GM12878 (cell line): Measurements from ENCODE around the gene LGI1. TPM values are rescaled to one million over a fixed set of nuclear protein-coding genes. Genes with fewer than 3 reads are reported as not detected.

Source experiments
- ATAC-seq: fragments of 200-7000 bp; cut with Tn5 transposase; 3 replicates; pipeline ENCODE4 v1.9.1; 2020; ENCODE audit warnings: mild to moderate bottlenecking, moderate library complexity
- BruUV-seq: library from RNA; stranded (reverse); fragments of 400-500 nt; replicated peaks from 2 replicates; lab custom pipeline; 2021; lab: Mats Ljungman, UMichigan
- CTCF ChIA-PET: fragments of 300-600 bp; sonication (Branson Sonifier 250); formaldehyde crosslinking; extraction: SDS; loops from one replicate; lab custom pipeline; 2021; ENCODE audit warnings: inconsistent platforms; lab: Yijun Ruan, JAX
- POLR2A ChIA-PET: fragments of 350-600 bp; formaldehyde crosslinking; extraction: SDS; loops from one replicate; lab custom pipeline; 2021; ENCODE audit warnings: inconsistent platforms; lab: Charles Lee
- RAD21 ChIA-PET: fragments of 300-600 bp; sonication (Branson Sonifier 250); formaldehyde crosslinking; loops from one replicate; lab custom pipeline; 2023; ENCODE audit warnings: antibody characterized with exemption; ENCODE audit not compliant: unreplicated experiment; lab: Charles Lee
- SMC1A ChIA-PET: fragments of 300-600 bp; sonication (Branson Sonifier 250); formaldehyde crosslinking; loops from one replicate; lab custom pipeline; 2023; ENCODE audit not compliant: unreplicated experiment, uncharacterized antibody; lab: Charles Lee
- DNase-seq: peaks from one replicate; pipeline ENCODE4 v3.0.0-alpha.2; 2011; ENCODE audit warnings: low read depth, low spot score
- FAIRE-seq: peaks from 3 replicates; lab custom pipeline; 2011; peaks lifted over from hg19 to GRCh38; lab: Jason Lieb, UNC
- H2AFZ ChIP-seq: 2 replicates; pipeline ENCODE4 v1.6.0; 2011; ENCODE audit warnings: low read depth, low read length, control low read depth; ENCODE audit not compliant: control insufficient read depth
- H3K27ac ChIP-seq: 2 replicates; pipeline ENCODE4 v1.5.1; 2011; ENCODE audit warnings: control low read depth; ENCODE audit not compliant: control insufficient read depth, insufficient read depth
- H3K27me3 ChIP-seq, 2 experiments: replicated peaks in 1 of 2; 2 replicates each; pipeline versions ENCODE4 v1.6.0 to v1.6.1; 2011; ENCODE audit warnings: low read length in 1 of 2; ENCODE audit not compliant: control insufficient read depth in 2 of 2, insufficient read depth in 2 of 2
- H3K36me3 ChIP-seq, 2 experiments: 2 replicates each; pipeline ENCODE4 v1.5.1; 2011; ENCODE audit warnings: low read length in 1 of 2; ENCODE audit not compliant: control insufficient read depth in 2 of 2, insufficient read depth in 2 of 2
- H3K4me1 ChIP-seq: 2 replicates; pipeline ENCODE4 v1.6.1; 2011; ENCODE audit warnings: mild to moderate bottlenecking, low read length, moderate library complexity, mixed read lengths; ENCODE audit not compliant: control insufficient read depth, insufficient read depth
- H3K4me2 ChIP-seq: 2 replicates; pipeline ENCODE4 v1.6.0; 2011; ENCODE audit warnings: control low read depth; ENCODE audit not compliant: control insufficient read depth, insufficient read depth
- H3K4me3 ChIP-seq: fragments of 200-600 bp; sonication (generic); 2 replicates; pipeline ENCODE4 v1.5.1; 2016
- H3K79me2 ChIP-seq: 2 replicates; pipeline ENCODE4 v1.6.0; 2011; ENCODE audit warnings: low read length; ENCODE audit not compliant: control insufficient read depth, insufficient read depth
- H3K9ac ChIP-seq: 2 replicates; pipeline ENCODE4 v1.8.0; 2011; ENCODE audit warnings: low read length, control low read depth, mixed read lengths; ENCODE audit not compliant: control insufficient read depth, insufficient read depth
- H3K9me3 ChIP-seq: replicated peaks from 3 replicates; pipeline ENCODE4 v1.5.1; 2011; ENCODE audit warnings: mild to moderate bottlenecking, low read length; ENCODE audit not compliant: control insufficient read depth, insufficient read depth
- H4K20me1 ChIP-seq: 2 replicates; pipeline ENCODE4 v1.6.0; 2011; ENCODE audit not compliant: control insufficient read depth, insufficient read depth
- CBX5 ChIP-seq: sonication (generic); IDR thresholded peaks from 2 replicates; pipeline ENCODE4 v1.6.1; 2016; ENCODE audit warnings: low read depth, moderate library complexity, mild to moderate bottlenecking, inconsistent platforms
- CEBPB ChIP-seq, 2 experiments: fragments of 150-350 bp in 1 of 2; IDR thresholded peaks; 2 replicates each; pipeline ENCODE4 v1.6.1; 2012 to 2014; ENCODE audit warnings: low read depth in 2 of 2, low read length in 2 of 2, borderline replicate concordance in 1 of 2, inconsistent platforms in 1 of 2
- CREM ChIP-seq: IDR thresholded peaks from 2 replicates; pipeline ENCODE4 v1.6.1; 2014; ENCODE audit warnings: antibody characterized with exemption, low read depth
- EGR1 ChIP-seq, 2 experiments: IDR thresholded peaks; 1 replicate in 1 of 2; 2 replicates in 1 of 2; pipeline ENCODE4 v1.6.1; 2011 to 2012; ENCODE audit warnings: low read depth in 2 of 2, low read length in 2 of 2, borderline replicate concordance in 1 of 2, mild to moderate bottlenecking in 1 of 2, moderate library complexity in 1 of 2
- JUND ChIP-seq: IDR thresholded peaks from 2 replicates; pipeline ENCODE4 v1.6.1; 2012; ENCODE audit warnings: low read depth, mild to moderate bottlenecking, low read length, improper control_type of control experiment, moderate library complexity
- KDM1A ChIP-seq: fragments of 200-600 bp; sonication (generic); IDR thresholded peaks from 2 replicates; pipeline ENCODE4 v1.6.1; 2016; ENCODE audit warnings: borderline replicate concordance
- MTA3 ChIP-seq: IDR thresholded peaks from 2 replicates; pipeline ENCODE4 v1.6.1; 2012; ENCODE audit warnings: low read length, inconsistent platforms, borderline replicate concordance
- PKNOX1 ChIP-seq: fragments of 450-650 bp; IDR thresholded peaks from 2 replicates; pipeline ENCODE4 v1.6.1; 2016; ENCODE audit warnings: mild to moderate bottlenecking
- SREBF1 ChIP-seq: IDR thresholded peaks from 2 replicates; pipeline ENCODE4 v1.6.1; 2012; ENCODE audit warnings: mild to moderate bottlenecking, low read length
- ZNF274 ChIP-seq: IDR thresholded peaks from one replicate; pipeline ENCODE4 v1.8.0; 2011; ENCODE audit not compliant: insufficient read length, insufficient read depth
- ZSCAN29 ChIP-seq: fragments of 450-650 bp; IDR thresholded peaks from 2 replicates; pipeline ENCODE4 v1.6.1; 2017; ENCODE audit warnings: mild to moderate bottlenecking, moderate library complexity
- WGBS: methylation state at CpG from one replicate; pipeline ENCODE4 v1.1.6; 2016; ENCODE audit warnings: low lambda C conversion rate; ENCODE audit not compliant: insufficient replicate concordance, insufficient coverage; ENCODE audit errors: missing lambda C conversion rate; 5-methylcytosine and 5-hydroxymethylcytosine counted together
- in situ Hi-C: fragments of 300-500 bp; cut with MboI; formaldehyde crosslinking; loops from 9 replicates; pipeline ENCODE4 v1.14.3; 2018; ENCODE audit warnings: mixed read lengths
- intact Hi-C: fragments of 100-400 bp; cut with micrococcal nuclease; formaldehyde crosslinking; loops from one replicate; pipeline ENCODE4 v1.14.2; 2022; ENCODE audit not compliant: unreplicated experiment
- polyA plus RNA-seq, 11 experiments: library from polyadenylated mRNA; depleted of rRNA in 4 of 11; unstranded in 6 of 11; stranded (reverse) in 5 of 11; fragments of >200 nt; fragmentation: Nextera tagmentation in 4 of 11; fragmentation: Illumina TruSeq in 1 of 11; extraction: Ambion mirVana in 4 of 11; extraction: Trizol in 1 of 11; gene quantifications; 1 replicate in 1 of 11; 2 replicates in 10 of 11; pipeline versions ENCODE4 v1.2.1 to v1.2.3, GENCODE V29; 2011 to 2016; ENCODE audit warnings: inconsistent platforms in 2 of 11, missing spikeins in 2 of 11, low read depth in 1 of 11
- total RNA-seq, 4 experiments: library from RNA; depleted of rRNA in 3 of 4; stranded (reverse); fragments of >200 nt in 3 of 4; fragmentation: Illumina TruSeq in 1 of 4; extraction: Trizol in 1 of 4; gene quantifications; 2 replicates each; pipeline versions ENCODE4 v1.2.1 to v1.2.3, GENCODE V29; 2013 to 2021

LGI1 gene
- total and polyA plus RNA-seq, 10 of the 15 experiments (the other 5 are each of a cell fraction or from before 2014, with no cell fraction given) = not detected

DNA sequence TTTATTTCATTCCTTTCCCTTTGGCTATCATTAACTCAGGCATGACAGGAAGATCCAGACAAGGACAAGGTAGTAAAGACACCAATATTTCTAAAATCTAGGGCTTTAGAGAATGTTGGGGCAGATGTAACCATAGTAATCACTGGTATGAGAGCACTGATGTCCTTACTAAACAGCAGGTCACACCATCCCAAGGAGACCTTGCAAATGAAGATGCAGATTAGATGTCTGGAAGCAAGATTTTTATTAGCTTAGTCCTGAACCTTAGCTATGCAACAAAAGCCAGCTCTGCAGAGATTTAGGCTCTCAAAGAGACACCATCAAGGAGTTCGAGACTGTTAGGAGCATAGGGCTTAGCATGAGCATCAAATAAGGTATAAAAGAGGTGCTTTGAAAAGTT lies 31.7 kb upstream of the LGI1 start:
- no peak overlapping the region for H3K4me2 ChIP-seq
- FAIRE-seq (no peak), ATAC-seq (no peak), DNase-seq (no peak)
- H3K36me3 ChIP-seq = no peaks in the 10 kb centered on the region
- no peak overlapping the region for H2AFZ ChIP-seq
- POLR2A ChIA-PET = no interaction called here
- H3K9me3 ChIP-seq = peaks cover 1% of the 10 kb centered on the region; the same call in 2 of the 3 replicates
- peaks cover under 1% of the 10 kb centered on the region; the same call in 1 of the 2 replicates for H3K4me1 ChIP-seq
- intact Hi-C loops = no loop called here
- no peak overlapping the region for H3K9ac ChIP-seq
- SMC1A ChIA-PET = interaction anchor here (0.8 kb wide), 1 partner anchor 10 kb away, joined by 3 read pairs; no protein-coding TSS in a partner anchor
- no TSS peak for BruUV-seq
- CTCF ChIA-PET = interaction anchor here (1.6 kb wide), 1 partner anchor 25 kb away, joined by 4 read pairs; no protein-coding TSS in a partner anchor
- no peaks in the 10 kb centered on the region for H4K20me1 ChIP-seq
- no peaks in the 10 kb centered on the region; a peak in 1 of 4 replicates for H3K27me3 ChIP-seq
- H3K27ac ChIP-seq = no peak overlapping the region
- H3K79me2 ChIP-seq = no peaks in the 10 kb centered on the region
- RAD21 ChIA-PET = no interaction called here
- 0% methylated on average over 1 of the region's 1 CpG for WGBS
- TF ChIP-seq ZSCAN29 = no peak
- no peak for TF ChIP-seq CEBPB (IDR thresholded peaks at IDR 0.05; ENCODE audit: borderline replicate concordance in 1 of 2, low read depth in 2 of 2, low read length in 2 of 2)
- TF ChIP-seq KDM1A = no peak
- TF ChIP-seq PKNOX1 = no peak
- no peak for TF ChIP-seq SREBF1
- no peak for TF ChIP-seq JUND
- no peak for TF ChIP-seq EGR1 (IDR thresholded peaks at IDR 0.05; ENCODE audit: borderline replicate concordance in 1 of 2, low read depth in 2 of 2, low read length in 2 of 2)
- TF ChIP-seq CREM = no peak
- TF ChIP-seq ZNF274 = no peak
- no peak for TF ChIP-seq CBX5
- no peak for TF ChIP-seq MTA3
- no peak overlapping the region for H3K4me3 ChIP-seq
- in situ Hi-C loops = no loop called here
